SU-DHL-6 (cell line): ENCODE results near the gene GAGE1.
"Not testable (repeated sequence)": the region's sequence is repeated elsewhere in the genome, so short reads cannot be mapped to it uniquely, and the experiment has no call there.

Experiments used
- H2AFZ ChIP-seq: fragments of 200-600 bp; sonication (generic); 2 replicates; pipeline ENCODE4 v1.6.1; 2014; ENCODE audit warnings: low read depth, mild to moderate bottlenecking, moderate library complexity, mixed read lengths, antibody characterized with exemption, low read length; ENCODE audit not compliant: severe bottlenecking
- H3F3A ChIP-seq: fragments of 200-600 bp; shearing (Covaris generic); 2 replicates; pipeline ENCODE4 v1.6.0; 2016; ENCODE audit warnings: antibody characterized with exemption, mild to moderate bottlenecking; ENCODE audit not compliant: insufficient read depth
- H3K27ac ChIP-seq: fragments of 200-600 bp; sonication (generic); 2 replicates; pipeline ENCODE4 v1.5.1; 2016; ENCODE audit warnings: low read depth, mild to moderate bottlenecking, low read length, moderate library complexity, mixed read lengths
- H3K27me3 ChIP-seq: fragments of 200-600 bp; sonication (generic), shearing (Covaris generic); 2 replicates; pipeline ENCODE4 v1.6.0; 2014; ENCODE audit warnings: mild to moderate bottlenecking, low read length
- H3K36me3 ChIP-seq: fragments of 200-600 bp; sonication (generic); 2 replicates; pipeline ENCODE4 v1.6.1; 2014; ENCODE audit warnings: mild to moderate bottlenecking, low read length, mixed read lengths
- H3K4me2 ChIP-seq: fragments of 300-600, 200-600 bp; shearing (Covaris generic), sonication (generic); 2 replicates; pipeline ENCODE4 v1.6.0; 2014; ENCODE audit warnings: low read length, low read depth, mild to moderate bottlenecking; ENCODE audit not compliant: poor library complexity, severe bottlenecking
- H3K4me3 ChIP-seq: fragments of 200-600 bp; sonication (generic); 2 replicates; pipeline ENCODE4 v1.5.1; 2014; ENCODE audit warnings: antibody characterized with exemption, low read length, mild to moderate bottlenecking, mixed read lengths; ENCODE audit not compliant: insufficient read depth, poor library complexity, severe bottlenecking
- H3K79me2 ChIP-seq: fragments of 200-600 bp; sonication (generic); 2 replicates; pipeline ENCODE4 v1.6.1; 2014; ENCODE audit warnings: mild to moderate bottlenecking, low read length, moderate library complexity; ENCODE audit not compliant: insufficient read depth
- H3K9ac ChIP-seq: fragments of 200-600 bp; sonication (generic); 2 replicates; pipeline ENCODE4 v1.7.0; 2014; ENCODE audit warnings: mild to moderate bottlenecking, low read length
- H3K9me2 ChIP-seq: fragments of 200-600 bp; sonication (generic); replicated peaks from 2 replicates; pipeline ENCODE4 v1.6.1; 2014; ENCODE audit warnings: low read length; ENCODE audit not compliant: insufficient read depth
- H3K9me3 ChIP-seq: fragments of 200-600 bp; sonication (generic); 2 replicates; pipeline ENCODE4 v1.6.1; 2014; ENCODE audit warnings: low read length, mixed read lengths; ENCODE audit not compliant: insufficient read depth
- H4K20me1 ChIP-seq: fragments of 200-600 bp; sonication (generic); 2 replicates; pipeline ENCODE4 v1.6.1; 2014; ENCODE audit warnings: low read depth, mild to moderate bottlenecking, antibody characterized with exemption, low read length, moderate library complexity, mixed read lengths

The GAGE1 gene, protein sequence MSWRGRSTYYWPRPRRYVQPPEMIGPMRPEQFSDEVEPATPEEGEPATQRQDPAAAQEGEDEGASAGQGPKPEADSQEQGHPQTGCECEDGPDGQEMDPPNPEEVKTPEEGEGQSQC

GRCh38 chrX:49598720-49599119 lies at the start of gene GAGE1:
Gene GAGE1, plus strand, starts transcription at chrX:49599020. Its CDS starts 1,155 bp downstream, at chrX:49600175.
- H3K9ac ChIP-seq, H4K20me1 ChIP-seq, H3K27me3 ChIP-seq, H3K36me3 ChIP-seq, H3F3A ChIP-seq, H3K9me3 ChIP-seq, H3K4me2 ChIP-seq, H3K27ac ChIP-seq, H3K4me3 ChIP-seq, H2AFZ ChIP-seq, H3K9me2 ChIP-seq, H3K79me2 ChIP-seq: not testable (repeated sequence)

- H3K79me2 ChIP-seq, H3K4me2 ChIP-seq, H2AFZ ChIP-seq, H3F3A ChIP-seq, H3K27ac ChIP-seq, H3K4me3 ChIP-seq, H4K20me1 ChIP-seq, H3K9me3 ChIP-seq, H3K9me2 ChIP-seq, H3K9ac ChIP-seq, H3K27me3 ChIP-seq, H3K36me3 ChIP-seq: not testable (repeated sequence)
Observed at GRCh38 chrX:49550989-49551388, 47.8 kb upstream of the GAGE1 start, which contains the start of gene GAGE12E. Gene GAGE12E, plus strand, starts transcription at chrX:49551289. Its CDS starts 1,155 bp downstream, at chrX:49552444.

DNA sequence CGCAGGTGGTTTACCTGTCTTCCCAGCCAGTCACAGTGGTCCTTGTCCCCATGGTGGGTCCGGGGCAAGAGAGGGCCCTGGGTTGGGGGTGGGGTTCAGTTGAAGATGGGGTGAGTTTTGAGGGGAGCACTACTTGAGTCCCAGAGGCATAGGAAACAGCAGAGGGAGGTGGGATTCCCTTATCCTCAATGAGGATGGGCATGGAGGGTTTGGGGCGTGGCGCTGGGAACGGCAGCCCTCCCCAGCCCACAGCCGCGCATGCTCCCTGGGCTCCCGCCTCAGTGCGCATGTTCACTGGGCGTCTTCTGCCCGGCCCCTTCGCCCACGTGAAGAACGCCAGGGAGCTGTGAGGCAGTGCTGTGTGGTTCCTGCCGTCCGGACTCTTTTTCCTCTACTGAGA lies 38.3 kb upstream of the GAGE1 start, which contains the start of gene GAGE12F:
Gene GAGE12F (plus strand): TSS at position 301 of the 400 bp plus-strand sequence. CDS start 1,155 bp downstream, outside the sequence.
- H4K20me1 ChIP-seq, H3K9me2 ChIP-seq, H3K4me2 ChIP-seq, H3K27me3 ChIP-seq, H3K79me2 ChIP-seq, H3K9me3 ChIP-seq, H2AFZ ChIP-seq, H3K27ac ChIP-seq, H3K4me3 ChIP-seq, H3K9ac ChIP-seq, H3K36me3 ChIP-seq, H3F3A ChIP-seq: not testable (repeated sequence)

DNA sequence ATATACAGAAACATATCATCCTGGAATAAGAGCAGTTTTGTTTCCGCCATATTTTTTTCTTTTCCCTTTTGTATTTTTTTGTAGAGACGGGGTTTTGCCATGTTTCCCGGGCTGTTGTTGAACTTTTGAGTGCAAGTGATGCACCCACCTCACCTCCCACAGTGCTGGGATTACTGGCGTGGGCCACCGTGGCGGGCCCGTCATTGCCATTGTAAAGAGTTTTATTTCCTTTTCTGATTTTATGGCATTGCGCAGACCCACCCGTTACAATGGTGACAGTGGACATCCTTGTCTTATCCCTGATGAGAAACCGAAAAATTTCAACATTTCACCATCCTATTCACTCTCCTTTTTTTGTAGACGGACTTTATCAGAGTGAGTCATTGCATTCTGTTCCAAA lies 30.1 kb upstream of the GAGE1 start:
- H3K4me2 ChIP-seq, H3K27ac ChIP-seq, H3K27me3 ChIP-seq, H3K9me3 ChIP-seq, H4K20me1 ChIP-seq, H3K36me3 ChIP-seq, H3K4me3 ChIP-seq, H3F3A ChIP-seq, H3K9ac ChIP-seq, H2AFZ ChIP-seq, H3K79me2 ChIP-seq, H3K9me2 ChIP-seq: not testable (repeated sequence)

DNA sequence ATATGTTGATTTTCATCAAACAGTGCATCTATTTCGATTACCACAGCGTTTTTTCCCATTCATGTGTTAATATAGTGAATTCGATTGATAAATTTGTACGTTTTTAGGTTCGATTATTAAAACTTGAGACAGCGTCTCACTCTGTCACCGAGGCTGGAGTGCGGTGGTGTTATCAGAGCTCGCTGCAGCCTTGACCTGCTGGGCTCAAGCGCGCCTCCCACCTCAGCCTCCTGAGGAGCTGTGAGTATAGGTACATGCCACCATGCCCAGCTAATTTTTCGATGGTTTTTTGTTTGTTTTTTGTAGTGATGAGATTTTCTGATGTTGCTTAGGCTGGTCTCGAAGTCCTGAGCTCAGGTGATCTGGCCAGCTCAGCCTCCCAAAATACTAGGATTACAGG lies 29.7 kb upstream of the GAGE1 start:
- not testable (repeated sequence) for H3K9me3 ChIP-seq, H4K20me1 ChIP-seq, H3K79me2 ChIP-seq, H3K9ac ChIP-seq, H3K4me3 ChIP-seq, H3K36me3 ChIP-seq, H2AFZ ChIP-seq, H3K4me2 ChIP-seq, H3F3A ChIP-seq, H3K27me3 ChIP-seq, H3K9me2 ChIP-seq, H3K27ac ChIP-seq

DNA sequence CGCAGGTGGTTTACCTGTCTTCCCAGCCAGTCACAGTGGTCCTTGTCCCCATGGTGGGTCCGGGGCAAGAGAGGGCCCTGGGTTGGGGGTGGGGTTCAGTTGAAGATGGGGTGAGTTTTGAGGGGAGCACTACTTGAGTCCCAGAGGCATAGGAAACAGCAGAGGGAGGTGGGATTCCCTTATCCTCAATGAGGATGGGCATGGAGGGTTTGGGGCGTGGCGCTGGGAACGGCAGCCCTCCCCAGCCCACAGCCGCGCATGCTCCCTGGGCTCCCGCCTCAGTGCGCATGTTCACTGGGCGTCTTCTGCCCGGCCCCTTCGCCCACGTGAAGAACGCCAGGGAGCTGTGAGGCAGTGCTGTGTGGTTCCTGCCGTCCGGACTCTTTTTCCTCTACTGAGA lies 28.7 kb upstream of the GAGE1 start, which contains the start of gene GAGE12G:
Gene GAGE12G (plus strand): TSS at position 301 of the 400 bp plus-strand sequence. CDS start 1,155 bp downstream, outside the sequence.
- H2AFZ ChIP-seq, H3K9me3 ChIP-seq, H4K20me1 ChIP-seq, H3K4me2 ChIP-seq, H3K79me2 ChIP-seq, H3K4me3 ChIP-seq, H3K36me3 ChIP-seq, H3F3A ChIP-seq, H3K9me2 ChIP-seq, H3K9ac ChIP-seq, H3K27me3 ChIP-seq, H3K27ac ChIP-seq: not testable (repeated sequence)

GRCh38 chrX:49579649-49580048 lies 19.2 kb upstream of the GAGE1 start, which contains the start of gene GAGE12H:
Gene GAGE12H, plus strand, starts transcription at chrX:49579949. Its CDS starts 1,155 bp downstream, at chrX:49581104.
- H3K27ac ChIP-seq, H3F3A ChIP-seq, H3K9me3 ChIP-seq, H3K4me2 ChIP-seq, H3K27me3 ChIP-seq, H4K20me1 ChIP-seq, H2AFZ ChIP-seq, H3K79me2 ChIP-seq, H3K4me3 ChIP-seq, H3K9me2 ChIP-seq, H3K36me3 ChIP-seq, H3K9ac ChIP-seq: not testable (repeated sequence)

DNA sequence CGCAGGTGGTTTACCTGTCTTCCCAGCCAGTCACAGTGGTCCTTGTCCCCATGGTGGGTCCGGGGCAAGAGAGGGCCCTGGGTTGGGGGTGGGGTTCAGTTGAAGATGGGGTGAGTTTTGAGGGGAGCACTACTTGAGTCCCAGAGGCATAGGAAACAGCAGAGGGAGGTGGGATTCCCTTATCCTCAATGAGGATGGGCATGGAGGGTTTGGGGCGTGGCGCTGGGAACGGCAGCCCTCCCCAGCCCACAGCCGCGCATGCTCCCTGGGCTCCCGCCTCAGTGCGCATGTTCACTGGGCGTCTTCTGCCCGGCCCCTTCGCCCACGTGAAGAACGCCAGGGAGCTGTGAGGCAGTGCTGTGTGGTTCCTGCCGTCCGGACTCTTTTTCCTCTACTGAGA lies 9.6 kb upstream of the GAGE1 start, which contains the start of gene GAGE2A:
Gene GAGE2A (plus strand): TSS at position 301 of the 400 bp plus-strand sequence. CDS start 1,155 bp downstream, outside the sequence.
- H4K20me1 ChIP-seq, H3K4me2 ChIP-seq, H3K9me2 ChIP-seq, H3K9ac ChIP-seq, H3K27ac ChIP-seq, H3K79me2 ChIP-seq, H3K27me3 ChIP-seq, H3F3A ChIP-seq, H3K9me3 ChIP-seq, H3K4me3 ChIP-seq, H2AFZ ChIP-seq, H3K36me3 ChIP-seq: not testable (repeated sequence)
